Measurements from ENCODE around the gene PSENEN. TPM values are rescaled to one million over a fixed set of nuclear protein-coding genes. Genes with fewer than 3 reads are reported as not detected.

PSENEN gene
- polyA plus RNA-seq: 311 and 383 TPM in 2 replicates

GRCh38 chr19:35745328-35746086, at the start of gene PSENEN, which contains the start of gene U2AF1L4:
Gene PSENEN, plus strand, starts transcription at chr19:35745651. Its CDS starts 280 bp downstream, at chr19:35745931.
Gene U2AF1L4, minus strand, starts transcription at chr19:35745418. Its CDS starts 27 bp downstream, at chr19:35745391.

GRCh38 chr19:35704218-35704617, 41.2 kb upstream of the PSENEN start, which contains the start of gene ZBTB32:
Gene ZBTB32, plus strand, starts transcription at chr19:35704558. Its CDS starts 10,069 bp downstream, at chr19:35714627.

GRCh38 chr19:35717665-35718344, 27.6 kb upstream of the PSENEN start, which contains the start of gene KMT2B:
Gene KMT2B, plus strand, starts transcription at chr19:35718003. Its CDS starts 16 bp downstream, at chr19:35718019.

GRCh38 chr19:35742121-35742724, 3.2 kb upstream of the PSENEN start, which contains the start of gene IGFLR1:
Gene IGFLR1, minus strand, starts transcription at chr19:35742452. Its CDS starts 1,272 bp downstream, at chr19:35741180.

GRCh38 chr19:35748106-35749020, 2.9 kb downstream of the PSENEN start, which contains the start of gene LIN37:
Gene LIN37, plus strand, starts transcription at chr19:35748576. Its CDS starts 149 bp downstream, at chr19:35748725.

GRCh38 chr19:35756377-35757230, 11.2 kb downstream of the PSENEN start, which contains the start of gene HSPB6:
Gene HSPB6, minus strand, starts transcription at chr19:35757029. Its CDS starts 21 bp downstream, at chr19:35757008.

GRCh38 chr19:35757749-35758608, 12.5 kb downstream of the PSENEN start, which contains the start of gene PROSER3:
Gene PROSER3, plus strand, starts transcription at chr19:35758176. Its CDS starts 40 bp downstream, at chr19:35758216.

GRCh38 chr19:35775298-35776101, 30.0 kb downstream of the PSENEN start, which contains the start of gene ARHGAP33:
Gene ARHGAP33, plus strand, starts transcription at chr19:35775564. Its CDS starts 95 bp downstream, at chr19:35775659.

Other genes with a start within 250 kb of the PSENEN start
- gene DMKN, start 232.0 kb upstream of the PSENEN start, polyA plus RNA-seq: 6.0 and 7.7 TPM in 2 replicates
- gene SBSN, start 217.3 kb upstream of the PSENEN start, polyA plus RNA-seq: not detected in 2 replicates
- not detected in 2 replicates for gene GAPDHS, start 212.2 kb upstream of the PSENEN start, polyA plus RNA-seq
- 95.0 and 102 TPM in 2 replicates for gene TMEM147, start 200.0 kb upstream of the PSENEN start, polyA plus RNA-seq
- not detected in 2 replicates for gene ATP4A, start 182.0 kb upstream of the PSENEN start, polyA plus RNA-seq
- gene PMIS2, start 159.5 kb upstream of the PSENEN start, polyA plus RNA-seq: not detected in 2 replicates
- gene HAUS5, start 132.9 kb upstream of the PSENEN start, polyA plus RNA-seq: 0.60 and 0.84 TPM in 2 replicates
- 8.9 and 12.6 TPM in 2 replicates for gene RBM42, start 116.6 kb upstream of the PSENEN start, polyA plus RNA-seq
- gene ETV2, start 103.9 kb upstream of the PSENEN start, polyA plus RNA-seq: 0.70 TPM in 1 of 2 replicates, not detected in the other
- gene COX6B1, start 97.3 kb upstream of the PSENEN start, polyA plus RNA-seq: 1,754 and 2,269 TPM in 2 replicates
- gene UPK1A, start 79.1 kb upstream of the PSENEN start, polyA plus RNA-seq: 0.27 TPM in 1 of 2 replicates, not detected in the other
- not detected in 2 replicates for gene ZBTB32, start 41.1 kb upstream of the PSENEN start, polyA plus RNA-seq
- gene KMT2B, start 27.6 kb upstream of the PSENEN start, polyA plus RNA-seq: 1.0 and 1.8 TPM in 2 replicates
- gene IGFLR1, start 3.2 kb upstream of the PSENEN start, polyA plus RNA-seq: 1.0 and 4.9 TPM in 2 replicates
- gene U2AF1L4, start 233 bp upstream of the PSENEN start, polyA plus RNA-seq: 69.6 and 75.0 TPM in 2 replicates
- gene LIN37, start 2.9 kb downstream of the PSENEN start, polyA plus RNA-seq: 4.6 and 8.3 TPM in 2 replicates
- 0.50 TPM in 1 of 2 replicates, not detected in the other for gene HSPB6, start 11.4 kb downstream of the PSENEN start, polyA plus RNA-seq
- 0.51 TPM in 1 of 2 replicates, not detected in the other for gene PROSER3, start 12.5 kb downstream of the PSENEN start, polyA plus RNA-seq
- gene ARHGAP33, start 29.9 kb downstream of the PSENEN start, polyA plus RNA-seq: 0.15 and 0.40 TPM in 2 replicates
- not detected in 2 replicates for gene PRODH2, start 67.2 kb downstream of the PSENEN start, polyA plus RNA-seq
- gene NPHS1, start 106.9 kb downstream of the PSENEN start, polyA plus RNA-seq: 0.08 TPM in 1 of 2 replicates, not detected in the other
- gene KIRREL2, start 111.3 kb downstream of the PSENEN start, polyA plus RNA-seq: 1.1 TPM in 1 of 2 replicates, not detected in the other
- gene APLP1, start 122.9 kb downstream of the PSENEN start, polyA plus RNA-seq: 223 and 377 TPM in 2 replicates
- gene NFKBID, start 154.9 kb downstream of the PSENEN start, polyA plus RNA-seq: 1.5 and 1.8 TPM in 2 replicates
- 2.0 and 3.8 TPM in 2 replicates for gene HCST, start 156.9 kb downstream of the PSENEN start, polyA plus RNA-seq
- 0.70 TPM in 1 of 2 replicates, not detected in the other for gene TYROBP, start 162.6 kb downstream of the PSENEN start, polyA plus RNA-seq
- 0.15 and 0.60 TPM in 2 replicates for gene LRFN3, start 190.7 kb downstream of the PSENEN start, polyA plus RNA-seq
- gene SDHAF1, start 249.5 kb downstream of the PSENEN start, polyA plus RNA-seq: 6.4 and 14.1 TPM in 2 replicates